ENCODE results near the gene RPA3.

DNA sequence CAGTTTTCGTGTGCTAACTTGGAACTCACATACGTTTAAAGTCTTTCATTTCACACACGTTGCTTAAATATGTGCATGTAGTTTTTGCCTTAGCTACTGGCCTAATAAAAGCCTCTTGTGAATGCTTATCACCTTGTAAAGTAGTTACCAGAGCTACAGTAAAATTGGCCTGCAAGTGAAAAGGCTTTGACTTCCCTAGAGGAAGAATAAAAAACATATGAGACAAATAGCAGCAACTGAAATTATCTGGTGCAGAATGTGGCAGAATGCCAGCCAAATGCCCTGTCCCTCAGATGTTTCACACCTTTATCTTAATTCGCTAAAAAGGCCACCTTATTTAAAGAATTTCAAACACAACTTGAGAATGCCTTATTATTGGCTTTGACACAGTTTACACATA, 28.1 kb upstream of the RPA3 start:
- no peak for TF ChIP-seq CTCF (IDR thresholded peaks at IDR 0.05; ENCODE audit: extremely low read depth in 1 of 2, insufficient read depth in 1 of 2, low read depth in 1 of 2, low read length in 2 of 2)
- no peak for TF ChIP-seq EZH2 (IDR thresholded peaks at IDR 0.05; ENCODE audit: borderline replicate concordance, low read depth, low read length, severe bottlenecking)
- TF ChIP-seq POLR2AphosphoS5 (IDR thresholded peaks at IDR 0.05; ENCODE audit: insufficient read depth, low read depth, low read length), result no peak
- TF ChIP-seq POLR2A (IDR thresholded peaks at IDR 0.05; ENCODE audit: low read depth, low read length), result no peak
- TF ChIP-seq MYC (IDR thresholded peaks at IDR 0.05; ENCODE audit: low read depth, low read length), result no peak
- no peak for TF ChIP-seq JUN (IDR thresholded peaks at IDR 0.05; ENCODE audit: borderline replicate concordance, insufficient read depth, insufficient read length, low read depth)
- TF ChIP-seq GATA2 (IDR thresholded peaks at IDR 0.05; ENCODE audit: insufficient read depth, insufficient read length, low read depth, low read length), result no peak
- TF ChIP-seq FOS (IDR thresholded peaks at IDR 0.05; ENCODE audit: borderline replicate concordance, insufficient read depth, low read length), result no peak
- TF ChIP-seq, protein P1, sequence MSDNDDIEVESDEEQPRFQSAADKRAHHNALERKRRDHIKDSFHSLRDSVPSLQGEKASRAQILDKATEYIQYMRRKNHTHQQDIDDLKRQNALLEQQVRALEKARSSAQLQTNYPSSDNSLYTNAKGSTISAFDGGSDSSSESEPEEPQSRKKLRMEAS (IDR thresholded peaks at IDR 0.05; ENCODE audit: insufficient read depth, insufficient read length), result no peak
